Endothelial cell (in vitro differentiated cells): Measurements from ENCODE around the gene SSTR3. TPM values are rescaled to one million over a fixed set of nuclear protein-coding genes. Genes with fewer than 3 reads are reported as not detected.

Experiments used
- DNase-seq: peaks from one replicate; pipeline ENCODE4 v3.0.0; 2021; ENCODE audit warnings: low spot score
- H3K27ac Mint-ChIP-seq: one replicate; pipeline ENCODE4 v1.8.0; 2021; ENCODE audit warnings: mixed read lengths, inconsistent platforms; ENCODE audit not compliant: unreplicated experiment
- H3K27me3 Mint-ChIP-seq: one replicate; pipeline ENCODE4 v1.8.0; 2021; ENCODE audit warnings: mild to moderate bottlenecking, moderate library complexity, mixed read lengths, inconsistent platforms; ENCODE audit not compliant: unreplicated experiment
- H3K36me3 Mint-ChIP-seq: one replicate; pipeline ENCODE4 v1.8.0; 2021; ENCODE audit warnings: mild to moderate bottlenecking, low read depth, mixed read lengths, inconsistent platforms; ENCODE audit not compliant: unreplicated experiment
- H3K4me1 Mint-ChIP-seq: one replicate; pipeline ENCODE4 v1.8.0; 2021; ENCODE audit warnings: mild to moderate bottlenecking, mixed read lengths, inconsistent platforms; ENCODE audit not compliant: unreplicated experiment
- H3K4me3 Mint-ChIP-seq: one replicate; pipeline ENCODE4 v1.8.0; 2021; ENCODE audit warnings: mild to moderate bottlenecking, mixed read lengths, inconsistent platforms; ENCODE audit not compliant: unreplicated experiment
- H3K9me3 Mint-ChIP-seq: one replicate; pipeline ENCODE4 v1.8.0; 2021; ENCODE audit warnings: mixed read lengths, inconsistent platforms; ENCODE audit not compliant: unreplicated experiment
- total RNA-seq: library from RNA; stranded (reverse); fragmentation: NEBNext Ultra II Directional; extraction: Animal tissue kit (Norgen Biotek cat#: 25700); gene quantifications from one replicate; pipeline ENCODE4 v1.2.1, GENCODE V29; 2021; ENCODE audit not compliant: unreplicated experiment
- TF ChIP-seq, protein P1 (sequence below): fragments of 200-600 bp; sonication (generic); IDR thresholded peaks from one replicate; pipeline ENCODE4 v1.5.0; 2021; ENCODE audit warnings: antibody characterized with exemption; ENCODE audit not compliant: unreplicated experiment

The SSTR3 gene
- total RNA-seq, 1 donor from 2014 or later = 0.13 TPM

DNA sequence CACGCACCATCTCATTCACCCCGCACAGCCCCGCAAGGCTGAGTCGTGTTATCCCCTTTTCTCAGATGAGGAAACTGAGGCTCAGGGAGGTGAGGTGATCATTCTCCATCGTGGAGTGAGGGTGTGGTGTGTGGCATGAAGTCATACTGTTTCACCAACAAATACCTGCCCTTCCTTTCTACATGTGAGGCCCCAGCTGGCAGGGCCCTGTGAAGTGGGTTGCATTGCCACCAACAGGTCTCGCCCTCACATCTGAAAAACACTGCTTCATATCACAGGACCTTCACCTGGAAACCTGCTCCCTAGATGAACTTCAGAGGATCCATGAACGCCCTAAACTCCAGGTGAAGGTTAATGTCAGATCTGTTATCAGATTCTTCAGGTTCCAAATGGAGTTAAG lies 4.3 kb downstream of the SSTR3 start:
- Mint-ChIP-seq H3K27ac (no peak overlapping the region), H3K36me3 (no peaks in the 10 kb centered on the region), H3K4me3 (no peak overlapping the region), H3K4me1 (no peaks in the 10 kb centered on the region), H3K9me3 (no peaks in the 10 kb centered on the region), H3K27me3 (peaks cover 3% of the 10 kb centered on the region)
- TF ChIP-seq, protein P1, sequence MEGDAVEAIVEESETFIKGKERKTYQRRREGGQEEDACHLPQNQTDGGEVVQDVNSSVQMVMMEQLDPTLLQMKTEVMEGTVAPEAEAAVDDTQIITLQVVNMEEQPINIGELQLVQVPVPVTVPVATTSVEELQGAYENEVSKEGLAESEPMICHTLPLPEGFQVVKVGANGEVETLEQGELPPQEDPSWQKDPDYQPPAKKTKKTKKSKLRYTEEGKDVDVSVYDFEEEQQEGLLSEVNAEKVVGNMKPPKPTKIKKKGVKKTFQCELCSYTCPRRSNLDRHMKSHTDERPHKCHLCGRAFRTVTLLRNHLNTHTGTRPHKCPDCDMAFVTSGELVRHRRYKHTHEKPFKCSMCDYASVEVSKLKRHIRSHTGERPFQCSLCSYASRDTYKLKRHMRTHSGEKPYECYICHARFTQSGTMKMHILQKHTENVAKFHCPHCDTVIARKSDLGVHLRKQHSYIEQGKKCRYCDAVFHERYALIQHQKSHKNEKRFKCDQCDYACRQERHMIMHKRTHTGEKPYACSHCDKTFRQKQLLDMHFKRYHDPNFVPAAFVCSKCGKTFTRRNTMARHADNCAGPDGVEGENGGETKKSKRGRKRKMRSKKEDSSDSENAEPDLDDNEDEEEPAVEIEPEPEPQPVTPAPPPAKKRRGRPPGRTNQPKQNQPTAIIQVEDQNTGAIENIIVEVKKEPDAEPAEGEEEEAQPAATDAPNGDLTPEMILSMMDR = no peak
- no peak for DNase-seq

DNA sequence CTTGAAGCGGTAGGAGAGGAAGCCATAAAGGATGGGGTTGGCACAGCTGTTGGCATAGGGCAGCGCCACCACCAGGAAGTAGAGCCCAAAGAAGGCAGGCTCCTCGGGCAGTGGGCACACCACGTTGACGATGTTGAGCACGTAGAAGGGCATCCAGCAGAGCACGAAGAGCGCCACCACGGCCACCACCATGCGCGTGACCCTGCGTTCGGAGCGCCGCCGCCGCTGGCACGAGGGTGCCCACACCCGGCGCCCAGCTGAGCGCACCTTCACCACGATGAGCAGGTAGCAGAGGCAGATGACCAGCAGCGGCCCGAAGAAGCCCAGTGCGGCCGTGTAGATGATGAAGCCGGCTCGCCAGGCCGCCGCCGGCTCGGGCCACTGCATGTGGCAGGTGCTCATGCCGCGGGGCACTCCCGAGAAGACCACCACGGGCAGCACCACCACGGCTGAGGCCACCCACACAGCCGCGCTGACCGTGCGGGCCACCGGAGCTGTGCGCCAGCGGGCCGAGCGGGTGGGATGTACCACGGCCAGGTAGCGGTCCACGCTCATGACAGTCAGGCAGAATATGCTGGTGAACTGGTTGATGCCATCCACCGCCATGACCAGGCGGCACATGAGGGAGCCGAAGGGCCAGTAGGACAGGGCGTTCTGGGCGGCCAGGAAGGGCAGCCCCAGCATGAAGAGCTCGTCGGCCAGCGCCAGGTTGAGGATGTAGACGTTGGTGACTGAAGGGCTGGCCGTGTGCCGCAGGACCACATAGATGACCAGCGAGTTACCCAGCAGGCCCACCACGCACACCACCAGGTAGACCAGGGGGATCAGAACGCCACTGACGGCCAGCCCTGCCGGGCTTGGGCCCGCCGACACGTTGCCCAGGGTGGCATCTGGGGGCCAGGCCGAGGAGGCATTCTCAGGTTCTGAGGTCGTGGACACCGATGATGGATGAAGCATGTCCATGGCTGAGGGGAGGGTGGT lies 5.1 kb downstream of the SSTR3 start:
- Mint-ChIP-seq H3K9me3 (no peaks in the 10 kb centered on the region), H3K27ac (no peak overlapping the region), H3K4me1 (no peaks in the 10 kb centered on the region), H3K27me3 (peaks cover 5% of the 10 kb centered on the region), H3K36me3 (no peaks in the 10 kb centered on the region), H3K4me3 (no peak overlapping the region)
- TF ChIP-seq, protein P1 = no peak
- DNase-seq = no peak

DNA sequence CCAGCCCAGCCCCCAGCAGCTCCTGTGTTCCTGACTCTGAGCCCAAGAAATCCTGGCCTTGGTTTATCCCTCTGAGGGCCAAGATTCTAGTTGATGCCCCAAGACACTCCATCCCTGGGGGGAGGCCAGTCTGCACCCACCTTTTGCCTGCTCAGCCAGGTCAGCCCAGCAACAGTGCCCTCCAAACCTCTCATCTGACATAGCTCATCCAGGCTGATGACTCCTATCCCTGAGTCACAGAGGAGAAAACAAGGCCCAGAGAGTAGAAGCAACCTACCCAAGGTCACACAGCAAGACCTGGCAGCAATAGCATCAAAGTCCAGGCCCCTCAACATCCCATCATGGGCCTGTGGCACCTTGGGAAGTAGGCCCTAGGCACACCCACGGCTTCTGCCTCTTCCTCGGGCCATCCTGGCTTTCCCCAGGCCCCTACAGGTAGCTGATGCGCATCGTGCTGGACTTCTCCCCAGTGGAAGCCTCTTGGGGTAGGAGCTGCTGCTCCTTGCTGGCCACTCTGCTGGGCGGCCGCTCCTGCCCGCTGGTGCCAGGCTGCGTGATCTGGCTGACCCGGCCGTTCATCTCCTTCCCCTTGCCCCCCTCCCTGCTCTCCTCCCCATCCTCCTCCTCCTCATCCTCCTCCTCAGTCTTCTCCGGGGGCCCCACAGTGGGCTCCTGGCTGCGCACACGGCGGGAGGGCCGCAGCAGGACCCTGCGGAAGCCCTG lies 6.0 kb downstream of the SSTR3 start:
- H3K4me3 Mint-ChIP-seq = no peak overlapping the region
- no peaks in the 10 kb centered on the region for H3K36me3 Mint-ChIP-seq
- no peaks in the 10 kb centered on the region for H3K9me3 Mint-ChIP-seq
- no peaks in the 10 kb centered on the region for H3K4me1 Mint-ChIP-seq
- no peak overlapping the region for H3K27ac Mint-ChIP-seq
- DNase-seq = no peak
- TF ChIP-seq, protein P1 = no peak
- peaks cover 5% of the 10 kb centered on the region for H3K27me3 Mint-ChIP-seq

DNA sequence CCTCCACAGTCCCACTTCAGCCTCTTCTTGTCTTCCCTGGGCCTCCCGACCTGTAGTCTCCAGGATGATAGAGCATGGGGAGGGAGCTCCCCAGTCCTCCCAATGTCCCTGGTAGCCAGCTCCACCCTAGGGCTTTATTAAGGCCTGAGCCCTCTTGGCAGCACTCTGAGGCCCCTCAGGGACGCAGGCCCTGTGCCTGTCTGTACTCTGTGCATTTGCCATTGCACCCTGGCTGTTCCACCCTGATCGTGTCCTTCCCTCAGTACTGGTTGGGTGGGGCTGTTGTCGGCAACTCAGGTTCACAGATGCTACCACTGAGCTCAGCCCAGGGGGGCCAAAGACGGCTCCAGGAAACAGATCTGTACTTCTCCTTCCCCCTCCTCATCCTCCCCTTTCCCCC lies 7.2 kb downstream of the SSTR3 start:
- TF ChIP-seq, protein P1 = no peak
- no peak for DNase-seq
- H3K9me3 Mint-ChIP-seq = no peaks in the 10 kb centered on the region
- H3K27ac Mint-ChIP-seq = no peak overlapping the region
- H3K27me3 Mint-ChIP-seq = peaks cover 5% of the 10 kb centered on the region
- no peak overlapping the region for H3K4me3 Mint-ChIP-seq
- no peaks in the 10 kb centered on the region for H3K4me1 Mint-ChIP-seq
- H3K36me3 Mint-ChIP-seq = no peaks in the 10 kb centered on the region
